Right lobe of liver (tissue), 6 donors: Measurements from ENCODE around the gene CPLX1. TPM values are rescaled to one million over a fixed set of nuclear protein-coding genes. Genes with fewer than 3 reads are reported as not detected.

Experiments
- ATAC-seq, 4 donors: fragments of 200-7000 bp; cut with Tn5 transposase; one replicate each; pipeline ENCODE4 v1.9.1; 2020; ENCODE audit warnings: mild to moderate bottlenecking in 4 of 4, moderate library complexity in 4 of 4
- DNase-seq, 3 donors: peaks; one replicate each; pipeline ENCODE4 v3.0.0-alpha.2; 2020
- H3K27ac ChIP-seq, 3 donors: fragments of 200-600 bp; one replicate each; pipeline ENCODE4 v1.8.0; 2022
- H3K27me3 ChIP-seq, 2 donors: fragments of 200-600 bp; one replicate each; pipeline ENCODE4 v1.8.0; 2022
- H3K36me3 ChIP-seq, 4 donors: fragments of 200-600 bp; sonication (generic) in 1 of 4; one replicate each; pipeline versions ENCODE4 v1.5.1 to v1.8.0; 2017 to 2022; ENCODE audit warnings: control low read depth in 1 of 4
- H3K4me1 ChIP-seq, 4 donors: fragments of 200-600 bp; sonication (generic) in 1 of 4; one replicate each; pipeline versions ENCODE4 v1.5.1 to v1.8.0; 2017 to 2022; ENCODE audit warnings: control low read depth in 1 of 4
- H3K4me3 ChIP-seq, 3 donors: fragments of 200-600 bp; one replicate each; pipeline ENCODE4 v1.8.0; 2022
- H3K9me3 ChIP-seq, 4 donors: fragments of 200-600 bp; sonication (generic) in 1 of 4; one replicate each; pipeline versions ENCODE4 v1.5.1 to v1.8.0; 2017 to 2022; ENCODE audit warnings: control low read depth in 1 of 4
- CTCF ChIP-seq, 4 donors: fragments of 200-600 bp in 3 of 4; fragments of 450-650 bp in 1 of 4; IDR thresholded peaks; one replicate each; pipeline versions ENCODE4 v1.5.1 to v1.8.0; 2016 to 2022; ENCODE audit warnings: antibody characterized with exemption in 4 of 4, mild to moderate bottlenecking in 2 of 4
- POLR2A ChIP-seq: fragments of 450-650 bp; IDR thresholded peaks from one replicate; pipeline ENCODE4 v1.6.1; 2017; ENCODE audit warnings: antibody characterized with exemption, mild to moderate bottlenecking
- WGBS: methylation state at CpG from one replicate; pipeline ENCODE4 v1.1.6; 2018; ENCODE audit warnings: low coverage, low lambda C conversion rate; ENCODE audit not compliant: insufficient coverage; ENCODE audit errors: missing lambda C conversion rate; 5-methylcytosine and 5-hydroxymethylcytosine counted together
- intact Hi-C, 2 donors: fragments of 100-400 bp; cut with DNase I; formaldehyde crosslinking; loops; one replicate each; pipeline versions ENCODE4 v1.11.2 to v1.14.1; 2022
- total RNA-seq, 6 experiments: library from RNA; depleted of rRNA in 2 of 6; stranded (reverse); fragments of >200 nt in 2 of 6; fragmentation: NEBNext Ultra II Directional in 3 of 6; extraction: Animal tissue kit (Norgen Biotek cat#: 25700) in 3 of 6; gene quantifications; one replicate each; pipeline versions ENCODE4 v1.1.0 to v1.2.4, GENCODE V29; 2016 to 2023
- donor health status: DM: no; HTN: yes; CAD: no.
- donor health status: DM: no; HTN: no; CAD: no.
- donor health status: DM: no; HTN: no; CAD: no.
- donor health status: DM: no; HTN: yes; CAD: no.
- donor health status: DM: no; HTN: yes; CAD: no.

CPLX1 gene
- total RNA-seq, 6 experiments from 2014 or later: 0.86 to 3.7 (median 2.4) TPM

GRCh38 chr4:835148-836002 lies 9.4 kb upstream of the CPLX1 start:
- TF ChIP-seq CTCF (IDR thresholded peaks at IDR 0.05) (no peak), POLR2A (no peak)
- H3K36me3 ChIP-seq: no peaks in the 10 kb centered on the region
- DNase-seq (peak in 2 of 3 donors; percentile 22 to 50), ATAC-seq (peak in 1 of 4 donors; percentile 15)
- no peak overlapping the region for H3K27ac ChIP-seq
- no peaks in the 10 kb centered on the region for H3K9me3 ChIP-seq
- intact Hi-C loops: no loop called here
- H3K4me1 ChIP-seq: no peaks in the 10 kb centered on the region
- H3K27me3 ChIP-seq: no peaks in the 10 kb centered on the region
- 68% methylated on average over 19 of the region's 46 CpGs for WGBS
- no peak overlapping the region for H3K4me3 ChIP-seq

- no peaks in the 10 kb centered on the region for H3K9me3 ChIP-seq
- no peaks in the 10 kb centered on the region for H3K36me3 ChIP-seq
- H3K27me3 ChIP-seq: no peaks in the 10 kb centered on the region
- ATAC-seq: no peak
- H3K27ac ChIP-seq: no peak overlapping the region
- H3K4me1 ChIP-seq: no peaks in the 10 kb centered on the region
- no peak overlapping the region for H3K4me3 ChIP-seq
- intact Hi-C loops: no loop called here
- 93% methylated on average over 3 of the region's 29 CpGs for WGBS
- TF ChIP-seq CTCF (IDR thresholded peaks at IDR 0.05) (no peak), POLR2A (no peak)
- DNase-seq: peak in 2 of 3 donors; percentile 13 to 39
These were observed 8.6 kb upstream of the CPLX1 start for GRCh38 chr4:834368-835147.

GRCh38 chr4:833731-834367 lies 7.9 kb upstream of the CPLX1 start:
- no peaks in the 10 kb centered on the region for H3K27me3 ChIP-seq

More at GRCh38 chr4:833731-834367, 7.9 kb upstream of the CPLX1 start:
- H3K36me3 ChIP-seq: no peaks in the 10 kb centered on the region
- TF ChIP-seq CTCF (IDR thresholded peaks at IDR 0.05) (no peak), POLR2A (no peak)
- H3K4me3 ChIP-seq: no peak overlapping the region
- peak in 1 of 3 donors; percentile 34 for DNase-seq
- WGBS: 50% methylated on average over 7 of the region's 18 CpGs
- no peak for ATAC-seq
- no peak overlapping the region for H3K27ac ChIP-seq
- no peaks in the 10 kb centered on the region for H3K9me3 ChIP-seq
- intact Hi-C loops: no loop called here
- no peaks in the 10 kb centered on the region for H3K4me1 ChIP-seq
